HG03378 (cell line): ENCODE data around the gene SRF.

Source experiments
- ATAC-seq: cut with Tn5 transposase; IDR thresholded peaks from one replicate; pipeline ENCODE4 v1.9.1; 2021; ENCODE audit warnings: mild to moderate bottlenecking, moderate library complexity; ENCODE audit not compliant: unreplicated experiment

The SRF gene

DNA sequence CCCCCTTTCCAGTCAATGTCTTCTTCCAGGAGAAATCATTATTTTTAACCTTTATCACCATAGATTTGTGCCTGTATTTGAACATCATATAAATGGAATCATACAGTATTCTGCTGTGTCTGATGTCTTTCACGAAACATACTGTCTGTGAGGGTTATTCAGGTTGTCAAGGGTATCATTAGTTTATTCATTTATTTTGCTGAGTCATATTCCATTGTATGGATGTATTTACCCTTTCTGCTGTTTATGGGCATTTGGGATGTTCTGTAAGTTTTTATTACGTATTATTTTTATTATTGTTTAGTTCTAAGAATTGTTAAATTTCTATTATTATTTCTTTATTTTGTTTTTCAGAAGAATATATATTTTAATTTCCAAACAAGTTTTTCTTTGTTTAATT is 36.2 kb downstream of the SRF start:
- no peak for ATAC-seq

DNA sequence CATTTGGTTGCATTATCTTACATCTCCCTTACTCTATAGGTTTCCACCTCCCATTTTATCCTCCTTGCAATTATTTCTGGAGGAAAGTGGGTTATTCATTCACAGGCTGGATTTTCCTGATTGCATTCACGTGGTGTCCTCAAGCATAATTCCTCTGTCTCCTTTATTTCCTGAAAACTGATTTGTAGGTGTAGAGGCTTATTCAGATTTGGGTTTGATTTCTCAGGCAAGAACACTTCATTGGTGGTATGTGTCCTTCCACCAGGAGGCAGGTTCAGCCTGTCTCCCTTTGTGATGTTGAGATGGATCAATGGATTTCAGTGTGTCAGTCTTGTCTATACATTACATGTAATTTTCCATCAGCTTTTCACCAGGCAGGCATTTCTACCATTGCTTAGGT is 40.9 kb downstream of the SRF start:
- no peak for ATAC-seq

DNA sequence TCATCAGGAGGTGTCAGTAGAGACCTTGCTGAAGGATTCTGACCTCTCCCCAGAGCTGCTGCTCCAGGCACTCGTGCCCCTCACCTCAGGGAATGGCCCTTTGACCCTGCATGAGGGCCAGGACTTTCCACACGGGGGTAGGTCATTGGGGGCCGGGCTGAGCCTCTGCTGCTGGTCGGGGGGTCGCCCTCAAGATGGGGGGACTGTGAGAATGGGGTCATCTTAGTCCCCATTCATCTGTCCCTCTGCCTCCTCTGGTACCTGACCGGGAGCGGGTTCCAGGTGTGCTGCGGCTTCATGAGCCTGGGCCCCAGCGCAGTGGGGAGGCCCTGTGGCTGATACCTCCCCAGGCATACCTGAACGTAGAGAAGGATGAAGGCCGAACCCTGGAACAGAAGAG is 42.4 kb downstream of the SRF start:
- no peak for ATAC-seq

DNA sequence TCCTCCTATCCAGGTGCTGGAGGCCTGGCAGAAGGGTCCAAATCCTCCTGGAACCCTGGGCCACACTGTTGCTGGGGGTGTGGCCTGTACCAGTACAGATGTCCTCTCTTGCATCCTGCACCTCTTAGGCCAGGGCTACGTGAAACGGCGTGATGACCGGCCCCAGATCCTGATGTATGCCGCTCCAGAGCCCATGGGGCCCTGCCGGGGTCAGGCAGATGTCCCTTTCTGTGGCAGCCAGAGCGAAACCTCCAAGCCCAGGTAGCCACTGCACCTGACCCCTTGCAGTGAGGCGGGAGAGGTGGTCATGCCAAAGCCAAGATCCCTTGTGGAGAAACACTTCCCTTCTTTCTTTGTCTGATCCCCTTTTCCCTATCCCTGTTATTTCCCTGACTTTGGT is 44.0 kb downstream of the SRF start:
- ATAC-seq, result no peak

DNA sequence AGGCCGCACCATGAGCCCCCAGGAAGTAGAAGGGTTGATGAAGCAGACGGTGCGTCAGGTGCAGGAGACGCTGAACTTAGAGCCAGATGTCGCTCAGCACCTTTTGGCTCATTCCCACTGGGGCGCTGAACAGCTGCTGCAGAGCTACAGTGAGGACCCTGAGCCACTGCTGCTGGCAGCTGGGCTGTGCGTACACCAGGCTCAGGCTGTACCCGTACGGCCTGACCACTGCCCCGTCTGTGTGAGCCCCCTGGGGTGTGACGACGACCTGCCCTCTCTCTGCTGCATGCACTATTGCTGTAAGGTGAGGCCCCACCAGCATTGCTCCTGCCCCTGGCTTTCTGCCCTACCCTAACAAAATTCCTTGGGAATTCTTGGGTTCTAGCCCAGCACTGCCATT is 45.1 kb downstream of the SRF start:
- no peak for ATAC-seq

DNA sequence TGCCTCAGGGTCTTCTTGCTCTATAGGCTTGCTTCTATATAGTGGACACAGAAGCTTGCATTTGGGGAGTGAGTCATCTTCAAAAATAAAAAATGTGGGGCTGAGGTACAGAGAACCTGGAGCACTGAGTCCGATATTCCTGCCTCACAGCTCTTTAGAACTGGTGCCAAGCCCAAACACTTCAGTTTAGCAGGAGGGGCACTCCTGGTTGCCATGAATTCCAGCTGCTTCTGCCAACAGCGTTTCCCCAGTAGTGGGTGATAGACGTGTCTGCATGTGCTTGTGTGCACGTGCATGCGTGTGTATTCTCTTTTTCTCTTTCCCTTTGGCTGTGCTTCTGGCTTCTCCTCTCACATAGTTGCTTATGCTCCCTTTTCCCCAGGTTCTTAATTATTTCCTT is 46.3 kb downstream of the SRF start:
- ATAC-seq, result no peak

DNA sequence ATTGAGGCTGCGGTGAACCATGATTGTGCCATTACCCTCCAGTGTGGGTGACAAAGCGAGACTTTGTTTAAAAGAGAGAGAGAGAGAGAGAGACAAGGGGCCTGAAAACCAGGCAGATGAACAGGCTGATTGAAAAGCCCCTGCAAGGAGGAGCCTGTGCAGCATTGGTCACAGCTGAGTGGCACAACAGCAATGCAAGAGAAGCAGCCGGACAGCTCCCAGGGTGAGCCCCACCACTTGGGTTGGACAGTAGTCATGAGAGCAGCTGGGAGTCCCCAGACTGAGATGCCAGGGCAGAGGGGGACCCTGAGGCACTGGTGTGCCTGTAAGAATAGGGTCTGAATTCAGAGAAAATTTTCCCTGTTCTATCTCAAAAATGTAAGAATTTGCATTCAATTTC is 48.0 kb downstream of the SRF start:
- no peak for ATAC-seq

DNA sequence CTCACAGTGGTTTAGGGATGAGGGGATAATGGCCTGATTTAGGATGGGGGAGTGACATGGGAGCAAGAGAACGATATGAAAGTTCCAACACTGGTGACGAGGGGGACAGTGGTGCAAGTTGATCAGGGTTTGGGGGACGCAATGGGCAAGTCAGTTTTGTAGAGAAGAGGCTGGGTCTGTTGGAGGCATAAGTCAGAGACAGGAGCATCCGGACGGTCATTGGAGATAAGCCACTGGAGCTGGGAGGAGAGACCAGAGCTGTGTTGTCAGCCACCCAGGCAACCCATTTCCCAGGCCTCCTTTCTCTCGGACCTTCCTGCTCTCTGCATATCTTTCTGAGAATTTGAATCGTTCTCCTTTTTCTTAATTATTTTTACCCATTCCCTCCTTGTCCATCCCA is 48.7 kb downstream of the SRF start:
- ATAC-seq, result no peak

DNA sequence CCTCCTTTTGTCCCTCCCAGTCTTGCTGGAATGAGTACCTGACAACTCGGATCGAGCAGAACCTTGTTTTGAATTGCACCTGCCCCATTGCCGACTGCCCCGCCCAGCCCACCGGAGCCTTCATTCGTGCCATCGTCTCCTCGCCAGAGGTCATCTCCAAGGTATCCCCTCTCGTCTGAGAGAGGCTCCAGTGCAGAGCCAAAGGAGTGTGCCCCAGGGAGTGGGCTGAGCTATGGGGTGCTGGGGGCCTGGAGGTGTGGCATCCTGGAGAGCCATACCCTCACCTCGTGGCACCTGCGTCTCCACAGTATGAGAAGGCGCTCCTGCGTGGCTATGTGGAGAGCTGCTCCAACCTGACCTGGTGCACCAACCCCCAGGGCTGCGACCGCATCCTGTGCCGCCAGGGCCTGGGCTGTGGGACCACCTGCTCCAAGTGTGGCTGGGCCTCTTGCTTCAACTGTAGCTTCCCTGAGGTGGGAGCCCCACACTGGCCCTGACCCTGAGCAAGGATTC is 49.4 kb downstream of the SRF start:
- no peak for ATAC-seq

DNA sequence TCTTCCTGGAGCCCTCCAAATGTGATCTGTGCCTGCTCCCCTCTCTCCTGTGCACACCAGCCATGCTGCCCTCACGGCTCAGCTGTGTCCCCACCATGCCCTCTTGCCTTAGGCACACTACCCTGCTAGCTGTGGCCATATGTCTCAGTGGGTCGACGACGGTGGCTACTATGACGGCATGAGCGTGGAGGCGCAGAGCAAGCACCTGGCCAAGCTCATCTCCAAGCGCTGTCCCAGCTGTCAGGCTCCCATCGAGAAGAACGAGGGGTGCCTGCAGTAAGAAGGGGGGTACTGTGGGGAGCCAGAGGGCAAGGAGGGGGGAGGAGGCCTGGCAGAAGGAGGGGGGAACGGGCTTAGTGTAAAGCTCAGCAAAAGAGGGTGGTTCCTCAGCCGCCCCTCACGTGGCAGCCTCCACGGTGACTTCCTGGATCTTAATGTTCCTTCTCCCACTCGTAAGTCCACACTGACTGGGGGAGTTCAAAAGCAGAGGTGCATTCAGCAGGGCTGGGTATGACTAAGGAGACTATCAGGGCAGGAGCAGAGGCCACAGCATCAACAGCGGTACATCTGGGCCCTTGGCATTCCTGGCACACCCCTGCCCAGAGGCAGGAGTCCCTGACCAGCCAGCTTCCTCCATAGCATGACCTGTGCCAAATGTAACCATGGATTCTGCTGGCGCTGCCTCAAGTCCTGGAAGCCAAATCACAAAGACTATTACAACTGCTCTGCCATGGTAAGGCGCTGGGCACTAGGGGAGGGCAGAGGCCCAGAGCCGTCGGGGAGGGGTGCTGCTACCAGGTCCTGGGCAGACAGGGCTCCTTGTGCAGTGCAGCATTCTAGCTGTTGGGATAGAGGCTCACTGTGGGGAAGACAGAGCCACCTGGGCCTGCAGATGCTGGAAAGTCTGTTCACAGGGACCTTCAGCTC is 50.2 kb downstream of the SRF start:
- no peak for ATAC-seq

DNA sequence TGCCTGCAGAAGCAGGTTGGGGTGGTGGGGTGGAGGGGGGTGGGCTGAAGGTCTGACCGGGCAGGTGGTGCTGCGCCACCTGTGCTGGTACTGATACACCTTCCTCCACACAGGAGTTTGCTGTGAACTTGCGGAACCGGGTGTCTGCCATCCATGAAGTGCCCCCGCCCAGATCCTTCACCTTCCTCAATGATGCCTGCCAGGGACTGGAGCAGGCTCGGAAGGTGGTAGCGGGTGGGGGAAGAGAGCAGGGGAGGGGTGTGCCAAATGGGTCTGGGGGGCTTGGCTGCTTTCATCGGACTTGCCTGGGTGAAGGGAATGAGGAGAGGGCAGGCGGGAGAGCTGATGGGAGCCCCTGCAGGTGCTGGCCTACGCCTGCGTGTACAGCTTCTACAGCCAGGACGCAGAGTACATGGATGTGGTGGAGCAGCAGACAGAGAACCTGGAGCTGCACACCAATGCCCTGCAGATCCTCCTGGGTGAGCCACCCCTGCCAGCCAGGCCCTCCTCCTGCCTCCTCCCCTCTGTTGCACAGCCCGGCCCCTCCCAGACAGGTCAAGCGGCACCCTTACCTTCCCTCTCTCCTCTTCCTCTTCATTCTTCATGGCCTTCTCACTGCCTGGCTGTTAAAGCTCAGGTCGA is 51.5 kb downstream of the SRF start:
- ATAC-seq, result no peak

DNA sequence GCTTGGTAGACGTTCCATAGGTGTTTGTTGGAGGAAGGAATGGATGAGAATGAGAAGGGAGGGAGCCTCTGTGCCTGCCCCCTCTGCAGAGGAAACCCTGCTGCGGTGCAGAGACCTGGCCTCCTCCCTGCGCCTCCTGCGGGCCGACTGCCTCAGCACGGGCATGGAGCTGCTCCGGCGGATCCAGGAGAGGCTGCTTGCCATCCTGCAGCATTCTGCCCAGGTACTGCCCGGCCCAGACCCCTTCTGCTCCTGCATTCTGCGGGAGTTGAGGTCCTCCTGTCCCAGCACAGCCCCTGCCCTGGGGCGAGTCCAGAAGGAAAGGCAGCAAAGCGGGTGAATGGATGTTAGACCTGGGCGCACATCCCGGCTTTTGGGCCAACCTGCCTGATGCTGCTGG is 52.1 kb downstream of the SRF start:
- no peak for ATAC-seq

DNA sequence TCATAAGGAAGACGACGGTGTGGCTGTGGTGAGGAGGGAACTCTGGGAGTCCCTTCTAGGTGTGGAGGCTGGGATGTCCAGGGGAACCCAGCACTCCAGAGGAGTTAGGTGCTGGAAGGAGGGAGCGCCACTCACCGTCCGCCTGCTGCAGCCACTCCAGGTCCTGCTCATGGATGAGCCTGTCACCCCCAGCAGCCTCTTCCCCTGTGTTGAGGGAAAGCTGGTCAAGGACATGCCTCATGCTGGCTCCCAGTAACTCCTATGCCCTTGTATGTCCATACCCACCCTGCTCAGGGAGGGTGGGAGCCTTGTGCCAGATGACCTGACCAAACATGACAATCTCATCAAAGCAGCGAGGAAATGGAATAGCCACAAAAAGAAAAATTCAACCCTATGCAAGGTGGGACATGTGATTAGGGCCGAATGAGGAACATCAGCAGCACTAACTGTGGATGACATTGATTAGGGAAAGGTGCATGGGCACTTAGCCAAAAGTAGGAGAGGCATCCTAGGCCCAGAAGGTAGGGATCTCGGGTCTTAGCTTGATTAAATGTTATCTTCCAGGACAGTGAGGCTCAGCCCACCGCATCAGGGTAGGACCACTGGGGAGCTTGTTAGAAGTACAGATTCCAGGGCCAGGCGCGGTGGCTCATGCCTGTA is 55.3 kb downstream of the SRF start:
- ATAC-seq, result no peak

DNA sequence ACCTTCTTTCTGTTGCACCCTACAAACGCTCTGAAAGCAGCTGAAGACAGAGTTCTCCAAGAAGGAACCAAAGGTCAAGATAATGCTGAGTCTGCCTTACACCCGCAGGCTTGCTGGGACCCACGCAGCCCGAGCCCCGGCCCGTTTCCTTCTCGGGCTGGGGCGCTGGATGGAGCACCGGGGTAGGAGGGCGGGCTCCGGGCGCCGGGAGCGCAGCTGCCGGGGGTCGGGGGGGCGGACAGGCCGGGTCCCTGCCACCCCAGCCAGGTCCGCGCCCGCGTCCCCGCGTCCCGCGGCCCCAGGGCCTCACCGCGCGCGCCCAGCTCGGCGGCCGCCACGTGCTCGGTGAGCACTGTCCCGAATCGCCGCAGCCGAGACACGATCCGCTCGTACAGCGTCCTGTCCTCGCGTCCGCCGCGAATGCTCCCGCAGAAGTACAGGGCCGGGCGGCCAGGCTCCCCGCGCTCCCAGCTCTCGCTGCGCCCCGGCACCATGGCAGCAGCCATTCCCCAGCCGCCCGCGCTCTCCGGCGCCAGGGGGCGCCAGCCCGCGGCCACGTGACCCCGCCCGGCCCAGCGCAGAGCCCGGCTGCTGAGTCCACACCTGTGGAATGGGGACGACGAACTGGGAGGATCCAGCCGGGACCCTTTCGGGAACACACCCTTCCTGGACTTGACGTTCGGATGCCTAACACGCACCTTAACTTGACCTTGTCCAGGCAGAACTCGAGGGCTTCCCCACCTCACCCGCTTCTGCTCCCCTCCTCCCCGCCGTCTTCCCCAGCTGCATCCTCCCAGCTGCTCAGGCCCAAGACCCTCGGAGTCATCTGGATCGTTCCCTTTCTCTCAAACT is 58.1 kb downstream of the SRF start, which contains the start of gene DNPH1:
DNPH1 (minus strand) TSS at position 531 of the 852 bp plus-strand sequence; CDS start at position 506, 25 bp downstream.
- peak; percentile 56 for ATAC-seq

DNA sequence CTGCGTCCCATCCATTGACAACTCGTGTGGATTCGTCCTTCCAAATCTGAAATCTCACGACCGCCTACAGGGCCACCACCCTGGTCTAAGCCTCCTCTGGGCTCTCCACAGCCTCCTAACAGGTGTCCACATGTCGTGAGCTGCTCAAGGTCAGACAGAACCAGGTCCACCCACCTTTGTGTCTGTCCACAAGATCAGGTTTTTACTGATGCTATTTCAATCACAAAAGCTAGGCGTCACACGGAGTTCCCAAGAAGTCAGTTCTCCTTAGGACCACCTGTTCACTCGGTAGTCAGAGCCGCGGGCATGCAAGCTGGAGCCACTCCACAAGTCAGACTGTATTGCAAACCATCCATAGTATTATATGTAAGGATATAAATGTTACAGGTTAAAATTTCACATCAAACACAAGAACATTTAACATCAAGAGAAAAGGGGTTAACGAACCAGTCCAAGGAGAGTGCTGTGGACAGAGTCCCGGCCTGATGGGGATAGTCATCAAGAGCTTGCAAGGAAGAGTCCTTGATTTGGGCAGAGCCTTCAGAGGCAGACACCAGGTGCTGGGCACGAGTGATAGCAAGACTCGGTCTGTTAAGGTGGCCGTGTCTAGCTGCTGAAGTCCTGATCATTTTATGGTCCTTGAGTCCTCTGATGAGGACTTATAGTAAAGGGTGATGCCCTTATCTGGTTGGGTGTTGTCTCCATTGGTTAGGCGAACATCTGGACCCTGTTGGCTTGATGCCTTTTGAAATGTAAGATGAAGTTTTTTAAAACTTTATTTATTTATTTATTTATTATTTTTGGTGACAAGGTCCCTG is 58.9 kb downstream of the SRF start:
- ATAC-seq, result no peak

DNA sequence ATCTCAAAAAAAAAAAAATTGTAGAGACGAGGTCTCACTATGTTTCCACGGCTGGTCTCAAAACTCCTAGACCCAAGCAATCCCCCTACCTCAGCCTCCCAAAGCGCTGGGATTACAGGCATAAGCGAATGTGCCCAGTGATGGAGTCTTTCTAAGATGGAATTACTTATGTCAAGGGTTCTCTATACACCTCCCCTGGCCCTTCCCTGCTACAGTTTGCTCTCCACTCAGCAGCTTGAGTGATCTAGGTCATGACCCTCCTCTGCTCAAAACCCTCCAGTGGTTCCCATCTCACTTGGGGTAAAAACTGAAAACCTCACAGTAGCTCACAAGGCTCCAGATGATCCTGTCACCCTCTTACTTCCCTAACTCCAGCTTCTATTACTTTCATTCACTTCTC is 60.0 kb downstream of the SRF start:
- ATAC-seq, result no peak
